UCSD-AML1 (cell line): Measurements from ENCODE around the gene CASP3.
"Not testable (repeated sequence)": the region's sequence is repeated elsewhere in the genome, so short reads cannot be mapped to it uniquely, and the experiment has no call there.

Source experiments
- DNase-seq: peaks from one replicate; lab custom pipeline; 2025; ENCODE audit not compliant: unreplicated experiment; lab: John Stamatoyannopoulos, UW

The CASP3 gene

GRCh38 chr4:184636144-184636543, 13.1 kb downstream of the CASP3 start:
- DNase-seq = no peak

GRCh38 chr4:184635381-184635780, 13.9 kb downstream of the CASP3 start:
- no peak for DNase-seq

- no peak for DNase-seq
These were observed 16.4 kb downstream of the CASP3 start for GRCh38 chr4:184632842-184633241.

- DNase-seq = no peak
These were observed 21.1 kb downstream of the CASP3 start for GRCh38 chr4:184628103-184628502.

GRCh38 chr4:184625783-184626596, 23.3 kb downstream of the CASP3 start:
- not testable (repeated sequence) for DNase-seq

- no peak for DNase-seq
These were observed 24.2 kb downstream of the CASP3 start for GRCh38 chr4:184624972-184625554.

- DNase-seq = not testable (repeated sequence)
These were observed 24.7 kb downstream of the CASP3 start for GRCh38 chr4:184624504-184624903.

- no peak for DNase-seq
These were observed 27.7 kb downstream of the CASP3 start for GRCh38 chr4:184621518-184621917.

- no peak for DNase-seq
These were observed 28.9 kb downstream of the CASP3 start for GRCh38 chr4:184620212-184620867.

- DNase-seq = no peak
These were observed 31.5 kb downstream of the CASP3 start for GRCh38 chr4:184617600-184618196.

- no peak for DNase-seq
These were observed 32.4 kb downstream of the CASP3 start for GRCh38 chr4:184616633-184617551.

GRCh38 chr4:184616168-184616567, 33.1 kb downstream of the CASP3 start:
- not testable (repeated sequence) for DNase-seq

- no peak for DNase-seq
These were observed 34.7 kb downstream of the CASP3 start for GRCh38 chr4:184614509-184614908.

GRCh38 chr4:184613405-184613804, 35.8 kb downstream of the CASP3 start:
- no peak for DNase-seq

GRCh38 chr4:184612074-184612473, 37.2 kb downstream of the CASP3 start:
- no peak for DNase-seq

- DNase-seq = not testable (repeated sequence)
These were observed 41.8 kb downstream of the CASP3 start for GRCh38 chr4:184607429-184607828.

GRCh38 chr4:184602857-184603256, 46.4 kb downstream of the CASP3 start:
- not testable (repeated sequence) for DNase-seq

GRCh38 chr4:184600982-184601381, 48.3 kb downstream of the CASP3 start:
- not testable (repeated sequence) for DNase-seq

GRCh38 chr4:184599492-184600135, 49.6 kb downstream of the CASP3 start:
- DNase-seq = no peak
